ENCODE measurements around the gene AK8. TPM values are rescaled to one million over a fixed set of nuclear protein-coding genes. Genes with fewer than 3 reads are reported as not detected.

The AK8 gene, protein sequence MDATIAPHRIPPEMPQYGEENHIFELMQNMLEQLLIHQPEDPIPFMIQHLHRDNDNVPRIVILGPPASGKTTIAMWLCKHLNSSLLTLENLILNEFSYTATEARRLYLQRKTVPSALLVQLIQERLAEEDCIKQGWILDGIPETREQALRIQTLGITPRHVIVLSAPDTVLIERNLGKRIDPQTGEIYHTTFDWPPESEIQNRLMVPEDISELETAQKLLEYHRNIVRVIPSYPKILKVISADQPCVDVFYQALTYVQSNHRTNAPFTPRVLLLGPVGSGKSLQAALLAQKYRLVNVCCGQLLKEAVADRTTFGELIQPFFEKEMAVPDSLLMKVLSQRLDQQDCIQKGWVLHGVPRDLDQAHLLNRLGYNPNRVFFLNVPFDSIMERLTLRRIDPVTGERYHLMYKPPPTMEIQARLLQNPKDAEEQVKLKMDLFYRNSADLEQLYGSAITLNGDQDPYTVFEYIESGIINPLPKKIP
- 1 to 10 TPM in 5 of 6 donors, under 1 TPM in 1; 0.44 to 8.4 (median 3.6) TPM for total RNA-seq

DNA sequence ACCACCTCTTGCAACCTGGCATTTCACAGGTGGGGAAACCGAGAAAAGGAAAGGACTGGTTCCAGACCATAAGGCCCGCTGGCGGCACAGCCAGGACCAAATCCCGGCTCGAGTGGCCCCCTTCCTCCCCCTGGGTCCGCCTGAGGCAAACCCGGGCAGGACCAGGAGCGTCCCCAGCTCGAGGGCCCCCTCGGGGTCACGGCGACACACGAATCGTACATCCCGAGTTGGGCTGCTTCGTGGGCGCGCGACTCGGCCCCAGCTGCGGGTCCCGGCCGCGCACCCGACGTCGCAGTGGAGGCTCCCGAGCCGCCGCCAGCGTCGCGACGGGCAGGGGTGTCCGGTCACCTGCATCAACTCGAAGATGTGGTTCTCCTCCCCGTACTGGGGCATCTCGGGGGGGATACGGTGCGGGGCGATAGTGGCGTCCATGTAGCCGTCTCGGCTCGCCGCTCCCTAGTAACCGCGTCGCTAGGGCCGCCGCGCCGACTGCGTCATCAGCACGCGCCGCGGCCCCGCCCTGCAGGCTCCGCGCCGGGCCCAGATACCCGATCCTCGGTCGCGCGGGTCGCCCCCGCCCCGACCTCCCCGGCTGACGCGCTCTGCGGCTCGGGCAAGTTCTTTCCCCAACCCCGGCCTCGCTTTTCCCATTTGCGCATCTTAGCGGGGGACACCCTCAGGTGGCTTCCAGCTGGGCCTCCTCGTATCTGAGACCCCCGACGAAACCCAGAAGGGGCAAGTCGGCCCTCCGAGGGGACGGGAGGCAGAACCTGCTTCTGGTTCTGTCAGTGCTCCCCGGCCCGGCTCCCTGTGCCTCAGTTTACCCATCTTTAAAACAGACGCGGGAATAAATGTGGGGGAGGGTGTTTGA is at the start of gene AK8:
AK8 (minus strand) TSS at position 461 of the 871 bp plus-strand sequence; CDS start at position 432, 29 bp downstream.
- Histone ChIP-seq H3K27me3 (no peaks in the 10 kb centered on the region), H3K27ac (peak within 1 kb of the TSS; percentile 82 to 85 (median 83)), H3K36me3 (no peaks in the 10 kb centered on the region), H3K4me3 (peak within 1 kb of the TSS; percentile 81 to 87 (median 85)), H3K9me3 (no peaks in the 10 kb centered on the region), H3K4me1 (peaks cover 6 to 20% (median 10%) of the 10 kb centered on the region in 4 donors)
- WGBS, 2 donors = 1 to 2% methylated on average over 12 to 40 of the region's 89 CpGs
- peak; percentile 27 to 71 for TF ChIP-seq POLR2AphosphoS5 (IDR thresholded peaks at IDR 0.05)
- peak in 1 of 4 donors; percentile 43 for TF ChIP-seq EP300 (IDR thresholded peaks at IDR 0.05)
- TF ChIP-seq, protein P1, sequence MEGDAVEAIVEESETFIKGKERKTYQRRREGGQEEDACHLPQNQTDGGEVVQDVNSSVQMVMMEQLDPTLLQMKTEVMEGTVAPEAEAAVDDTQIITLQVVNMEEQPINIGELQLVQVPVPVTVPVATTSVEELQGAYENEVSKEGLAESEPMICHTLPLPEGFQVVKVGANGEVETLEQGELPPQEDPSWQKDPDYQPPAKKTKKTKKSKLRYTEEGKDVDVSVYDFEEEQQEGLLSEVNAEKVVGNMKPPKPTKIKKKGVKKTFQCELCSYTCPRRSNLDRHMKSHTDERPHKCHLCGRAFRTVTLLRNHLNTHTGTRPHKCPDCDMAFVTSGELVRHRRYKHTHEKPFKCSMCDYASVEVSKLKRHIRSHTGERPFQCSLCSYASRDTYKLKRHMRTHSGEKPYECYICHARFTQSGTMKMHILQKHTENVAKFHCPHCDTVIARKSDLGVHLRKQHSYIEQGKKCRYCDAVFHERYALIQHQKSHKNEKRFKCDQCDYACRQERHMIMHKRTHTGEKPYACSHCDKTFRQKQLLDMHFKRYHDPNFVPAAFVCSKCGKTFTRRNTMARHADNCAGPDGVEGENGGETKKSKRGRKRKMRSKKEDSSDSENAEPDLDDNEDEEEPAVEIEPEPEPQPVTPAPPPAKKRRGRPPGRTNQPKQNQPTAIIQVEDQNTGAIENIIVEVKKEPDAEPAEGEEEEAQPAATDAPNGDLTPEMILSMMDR (IDR thresholded peaks at IDR 0.05) = peak in 1 of 6 experiments; percentile 26
- peak in 2 of 4 donors; percentile 41 to 62 for TF ChIP-seq POLR2A (IDR thresholded peaks at IDR 0.05)
- DNase-seq = peak; percentile 64 to 97
- ATAC-seq (ENCODE audit: low FRiP score in 2 of 2) = peak; percentile 81 to 97

DNA sequence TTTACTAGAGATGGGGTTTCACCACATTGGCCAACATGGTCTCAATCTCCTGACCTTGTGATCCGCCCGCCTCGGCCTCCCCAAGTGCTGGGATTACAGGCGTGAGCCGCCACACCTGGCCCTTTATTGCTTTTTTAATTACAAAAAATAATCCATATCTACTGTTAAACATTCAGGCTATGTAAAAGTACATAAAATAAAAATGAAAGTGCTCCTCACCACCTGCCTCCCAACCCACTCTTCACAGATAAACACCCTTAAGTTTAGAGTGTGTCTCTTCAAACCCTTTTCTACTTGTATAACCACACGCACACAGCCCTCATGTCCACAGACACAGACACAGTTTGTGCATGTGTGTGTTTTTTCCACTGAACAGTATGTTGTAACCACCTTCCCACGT is 49.6 kb upstream of the AK8 start:
- no peak for ATAC-seq (ENCODE audit: low FRiP score in 2 of 2)

DNA sequence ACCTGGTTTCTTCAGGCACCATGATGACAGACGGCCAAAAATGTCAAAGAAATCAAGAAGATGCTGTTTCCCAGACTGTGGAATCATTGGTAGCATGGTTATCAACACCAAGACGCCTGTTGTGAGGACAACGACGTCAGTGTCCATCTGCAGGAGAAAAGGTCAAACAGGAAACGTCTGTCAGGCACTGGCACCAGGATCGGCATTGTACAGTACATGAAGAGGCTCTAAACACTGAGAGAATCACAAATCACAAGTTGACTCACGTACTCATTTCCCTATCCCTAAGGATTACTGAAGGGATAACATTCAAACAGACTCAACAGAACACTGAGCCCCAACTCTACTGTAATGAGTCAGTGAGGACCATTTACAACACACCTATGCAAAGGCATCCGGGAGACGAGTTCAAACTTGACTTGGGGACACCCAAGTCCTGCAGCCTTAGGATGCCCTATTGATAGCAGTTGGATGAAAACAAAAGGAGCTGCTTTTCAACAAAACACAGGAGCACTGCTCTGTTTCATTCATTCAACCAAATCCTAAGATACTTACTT is 45.3 kb upstream of the AK8 start:
- Histone ChIP-seq H3K27me3 (no peaks in the 10 kb centered on the region), H3K4me3 (no peak overlapping the region), H3K27ac (no peak overlapping the region), H3K4me1 (no peaks in the 10 kb centered on the region), H3K9me3 (no peaks in the 10 kb centered on the region), H3K36me3 (peaks cover 17 to 95% (median 73%) of the 10 kb centered on the region in 4 donors)
- 84 to 87% methylated on average over 9 of the region's 9 CpGs for WGBS, 2 donors
- no peak for DNase-seq
- ATAC-seq (ENCODE audit: low FRiP score in 2 of 2) = no peak
- no peak for TF ChIP-seq POLR2AphosphoS5 (IDR thresholded peaks at IDR 0.05)
- TF ChIP-seq, protein P1 (IDR thresholded peaks at IDR 0.05) = no peak
- TF ChIP-seq POLR2A (IDR thresholded peaks at IDR 0.05) = no peak
- no peak for TF ChIP-seq EP300 (IDR thresholded peaks at IDR 0.05)

More for the DNA sequence above, 49.6 kb upstream of the AK8 start:
- Histone ChIP-seq H3K9me3 (no peaks in the 10 kb centered on the region), H3K27me3 (no peaks in the 10 kb centered on the region), H3K27ac (no peak overlapping the region), H3K36me3 (peaks cover 0 to 67% (median 43%) of the 10 kb centered on the region in 4 donors), H3K4me3 (no peak overlapping the region), H3K4me1 (no peaks in the 10 kb centered on the region)
- DNase-seq = no peak
- 80 to 92% methylated on average over 7 of the region's 7 CpGs for WGBS, 2 donors
- TF ChIP-seq POLR2A (IDR thresholded peaks at IDR 0.05) (no peak), POLR2AphosphoS5 (IDR thresholded peaks at IDR 0.05) (no peak), EP300 (IDR thresholded peaks at IDR 0.05) (no peak)
- TF ChIP-seq, protein P1 (IDR thresholded peaks at IDR 0.05) = no peak

DNA sequence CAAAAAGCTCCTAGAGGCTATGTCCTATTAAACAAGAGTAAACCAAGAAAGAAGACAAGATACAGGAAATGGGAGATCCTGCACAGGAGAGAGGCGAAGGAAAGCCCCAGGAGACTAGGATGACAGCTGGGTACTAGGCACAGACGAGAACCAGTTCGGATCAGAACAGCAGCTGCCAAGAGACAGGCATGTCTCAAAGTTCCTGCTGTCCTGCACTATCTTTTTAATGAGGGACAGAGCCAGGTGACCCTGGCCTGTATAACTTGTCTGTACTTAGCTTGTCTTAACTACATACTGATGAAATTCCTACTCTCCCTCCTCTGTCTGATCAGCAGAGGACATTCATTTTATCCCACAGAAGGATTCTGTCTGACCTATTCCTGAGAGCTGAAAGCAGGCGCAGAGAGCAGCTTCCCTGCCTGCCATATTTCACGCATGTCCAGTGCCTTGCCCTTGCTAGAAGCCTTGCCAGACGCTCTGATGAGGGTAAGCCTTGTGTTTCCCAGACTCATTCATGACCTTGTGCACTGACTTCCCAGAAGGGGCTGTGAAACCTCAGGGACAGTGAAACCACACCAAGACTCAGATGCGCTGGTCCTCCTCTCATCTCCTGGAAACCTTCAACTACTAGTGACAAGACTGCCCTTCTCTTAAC is 41.7 kb upstream of the AK8 start:
- Histone ChIP-seq H3K27ac (no peak overlapping the region), H3K27me3 (no peaks in the 10 kb centered on the region), H3K4me3 (no peak overlapping the region), H3K36me3 (peaks cover 20 to 98% (median 68%) of the 10 kb centered on the region in 4 donors), H3K9me3 (no peaks in the 10 kb centered on the region), H3K4me1 (no peaks in the 10 kb centered on the region)
- TF ChIP-seq POLR2A (IDR thresholded peaks at IDR 0.05) (no peak), POLR2AphosphoS5 (IDR thresholded peaks at IDR 0.05) (no peak), EP300 (IDR thresholded peaks at IDR 0.05) (no peak)
- TF ChIP-seq, protein P1 (IDR thresholded peaks at IDR 0.05) = no peak
- WGBS, 2 donors = 95% methylated on average over 7 of the region's 7 CpGs
- ATAC-seq (ENCODE audit: low FRiP score in 2 of 2) (no peak), DNase-seq (no peak)
